Chondrocyte (in vitro differentiated cells): ENCODE measurements around the gene UFSP2. TPM values are rescaled to one million over a fixed set of nuclear protein-coding genes. Genes with fewer than 3 reads are reported as not detected.

Experiments
- DNase-seq: peaks from one replicate; pipeline ENCODE4 v3.0.0; 2021; ENCODE audit warnings: mixed read lengths, low spot score
- H3K27ac Mint-ChIP-seq: one replicate; pipeline ENCODE4 v1.8.0; 2021; ENCODE audit warnings: mild to moderate bottlenecking, moderate library complexity, mixed read lengths; ENCODE audit not compliant: unreplicated experiment
- H3K27me3 Mint-ChIP-seq: 2 replicates; pipeline ENCODE4 v1.8.0; 2021; ENCODE audit warnings: low read depth, mixed read lengths
- H3K36me3 Mint-ChIP-seq: 2 replicates; pipeline ENCODE4 v1.8.0; 2021; ENCODE audit warnings: low read depth, mixed read lengths
- H3K4me1 Mint-ChIP-seq: 2 replicates; pipeline ENCODE4 v1.8.0; 2021; ENCODE audit warnings: low read depth, mild to moderate bottlenecking, mixed read lengths
- H3K4me3 Mint-ChIP-seq: one replicate; pipeline ENCODE4 v1.8.0; 2021; ENCODE audit warnings: mild to moderate bottlenecking, moderate library complexity, mixed read lengths; ENCODE audit not compliant: unreplicated experiment
- H3K9me3 Mint-ChIP-seq: 2 replicates; pipeline ENCODE4 v1.8.0; 2021; ENCODE audit warnings: low read depth, mixed read lengths
- CTCF ChIP-seq: fragments of 200-600 bp; sonication (generic); IDR thresholded peaks from 2 replicates; pipeline ENCODE4 v1.5.0; 2021; ENCODE audit warnings: antibody characterized with exemption, mild to moderate bottlenecking, moderate library complexity
- total RNA-seq: library from RNA; stranded (reverse); gene quantifications from 3 replicates; pipeline ENCODE4 v1.2.1, GENCODE V29; 2021

The UFSP2 gene
- total RNA-seq, 1 donor from 2014 or later = 33.0 TPM

- Mint-ChIP-seq H3K4me1 (peaks cover 20% of the 10 kb centered on the region), H3K36me3 (peaks cover 35% of the 10 kb centered on the region), H3K27ac (no peak overlapping the region), H3K9me3 (peaks cover 14% of the 10 kb centered on the region), H3K4me3 (no peak overlapping the region), H3K27me3 (no peaks in the 10 kb centered on the region)
- TF ChIP-seq CTCF = no peak
- no peak for DNase-seq
These were observed 45.4 kb downstream of the UFSP2 start for GRCh38 chr4:185380320-185380719.

DNA sequence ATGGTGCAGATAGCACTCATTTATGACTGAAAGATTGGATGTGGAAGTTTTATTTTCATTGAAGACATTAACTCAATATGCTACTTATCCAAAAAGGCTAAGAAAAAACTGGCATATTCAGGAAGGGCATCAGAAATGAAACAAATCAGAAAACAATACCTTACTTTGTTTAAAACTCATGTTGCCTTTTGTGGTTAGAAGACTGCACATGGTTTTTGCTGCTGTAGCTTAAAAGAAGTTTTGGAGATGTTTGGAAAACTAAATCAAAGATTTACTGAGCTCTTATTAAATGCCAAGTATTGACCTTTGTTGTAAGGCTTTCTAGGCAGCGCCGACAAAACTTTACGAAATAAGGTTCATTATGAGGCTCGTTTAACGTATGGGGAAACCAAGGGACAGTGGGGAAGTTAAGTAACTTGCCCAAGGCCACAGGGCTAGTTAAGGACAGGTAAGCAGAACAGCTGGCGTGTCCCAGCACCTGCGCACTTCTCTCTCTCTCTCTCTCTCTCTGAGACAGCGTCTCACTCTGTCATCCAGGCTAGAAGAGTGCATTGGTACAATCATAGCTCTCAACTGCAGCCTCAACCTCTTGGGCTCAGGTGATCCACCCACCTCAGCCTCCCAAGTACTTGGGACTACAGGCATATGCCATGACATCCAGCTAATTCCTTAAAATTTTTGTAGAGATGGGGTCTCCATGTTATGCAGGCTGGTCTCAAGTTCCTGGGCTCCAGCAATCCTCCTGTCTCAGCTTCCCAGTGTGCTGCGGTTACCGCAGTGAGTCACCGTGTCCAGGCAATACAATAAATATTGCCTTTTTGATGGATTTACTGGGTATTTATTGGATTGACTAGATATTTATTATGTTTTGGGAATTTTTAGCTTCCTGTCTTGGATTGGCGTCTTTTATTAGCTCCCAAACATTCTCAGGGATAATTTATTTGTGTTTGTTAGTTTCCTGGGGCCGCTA is 46.2 kb downstream of the UFSP2 start:
- Mint-ChIP-seq H3K4me3 (no peak overlapping the region), H3K4me1 (peaks cover 12% of the 10 kb centered on the region), H3K36me3 (peaks cover 38% of the 10 kb centered on the region), H3K9me3 (peaks cover 14% of the 10 kb centered on the region), H3K27me3 (no peaks in the 10 kb centered on the region), H3K27ac (no peak overlapping the region)
- no peak for DNase-seq
- TF ChIP-seq CTCF = no peak

DNA sequence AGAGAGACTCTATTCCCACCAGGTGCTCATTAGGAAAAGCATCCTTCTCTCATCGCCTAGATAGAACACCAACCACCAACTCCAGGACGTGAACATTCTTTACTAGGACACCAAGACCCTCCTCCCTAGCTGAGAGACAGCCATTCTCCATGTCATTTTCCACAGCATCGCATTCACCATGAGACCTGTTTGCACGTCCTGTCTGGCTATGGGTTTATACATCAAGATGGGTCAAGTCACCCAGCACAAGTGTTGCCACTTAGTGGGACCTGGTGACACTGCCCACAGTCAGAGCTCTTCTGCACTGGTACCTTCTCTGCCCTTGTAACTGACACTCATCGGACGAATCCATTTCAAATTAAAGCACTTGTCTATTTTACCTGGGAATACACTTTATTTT is 47.5 kb downstream of the UFSP2 start:
- Mint-ChIP-seq H3K9me3 (peaks cover 14% of the 10 kb centered on the region), H3K27ac (no peak overlapping the region), H3K27me3 (no peaks in the 10 kb centered on the region), H3K4me1 (peaks cover 2% of the 10 kb centered on the region), H3K36me3 (peaks cover 38% of the 10 kb centered on the region), H3K4me3 (no peak overlapping the region)
- TF ChIP-seq CTCF = no peak
- no peak for DNase-seq

DNA sequence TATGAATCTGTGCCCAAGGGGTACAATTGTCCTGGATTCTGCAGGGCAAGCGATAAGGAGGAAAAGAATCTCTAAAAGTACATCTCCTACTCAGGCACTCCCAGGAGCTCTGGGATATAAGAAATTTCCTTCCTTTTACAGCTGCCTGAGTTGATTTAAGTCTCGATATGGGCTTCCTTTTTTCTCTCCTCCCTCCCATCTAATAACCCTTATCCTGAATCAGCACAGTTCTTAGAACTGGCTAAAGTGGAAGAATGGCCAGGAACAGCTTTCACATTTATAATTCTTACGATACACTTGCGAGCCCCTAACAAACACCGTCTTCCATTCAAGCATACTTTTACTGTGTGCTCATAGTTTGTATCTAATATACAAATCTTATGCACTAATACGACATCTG is 51.2 kb downstream of the UFSP2 start:
- Mint-ChIP-seq H3K36me3 (peaks cover 35% of the 10 kb centered on the region), H3K27me3 (no peaks in the 10 kb centered on the region), H3K4me3 (no peak overlapping the region), H3K27ac (no peak overlapping the region), H3K9me3 (peaks cover 3% of the 10 kb centered on the region), H3K4me1 (peaks cover 5% of the 10 kb centered on the region)
- no peak for DNase-seq
- TF ChIP-seq CTCF = no peak

DNA sequence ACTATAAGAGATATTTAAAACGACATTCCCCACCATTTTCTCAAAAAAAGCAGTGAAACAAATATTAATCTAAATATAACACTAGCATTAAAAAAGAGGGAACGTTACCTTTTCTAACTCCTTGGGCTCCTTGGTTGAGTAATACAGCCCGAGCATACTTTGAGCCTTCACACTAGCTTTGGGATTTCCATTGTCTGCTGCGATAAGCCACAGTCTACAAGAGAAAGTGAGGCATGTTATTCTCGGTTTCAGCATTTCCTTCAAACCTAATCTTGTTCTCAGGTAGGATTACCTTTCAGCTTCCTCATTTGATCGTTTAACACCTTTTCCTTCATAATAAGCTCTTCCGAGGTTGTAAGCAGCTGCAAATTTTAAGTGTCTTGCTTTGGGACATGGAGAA is 51.7 kb downstream of the UFSP2 start:
- H3K36me3 Mint-ChIP-seq = peaks cover 33% of the 10 kb centered on the region
- no peak overlapping the region for H3K4me3 Mint-ChIP-seq
- no peak for DNase-seq
- H3K27ac Mint-ChIP-seq = no peak overlapping the region
- peaks cover 9% of the 10 kb centered on the region for H3K4me1 Mint-ChIP-seq
- no peak for TF ChIP-seq CTCF
- peaks cover 3% of the 10 kb centered on the region for H3K9me3 Mint-ChIP-seq
- H3K27me3 Mint-ChIP-seq = no peaks in the 10 kb centered on the region
